ENCODE data around the gene ECSCR.
"Not testable (repeated sequence)": the region's sequence is repeated elsewhere in the genome, so short reads cannot be mapped to it uniquely, and the experiment has no call there.

The ECSCR gene

DNA sequence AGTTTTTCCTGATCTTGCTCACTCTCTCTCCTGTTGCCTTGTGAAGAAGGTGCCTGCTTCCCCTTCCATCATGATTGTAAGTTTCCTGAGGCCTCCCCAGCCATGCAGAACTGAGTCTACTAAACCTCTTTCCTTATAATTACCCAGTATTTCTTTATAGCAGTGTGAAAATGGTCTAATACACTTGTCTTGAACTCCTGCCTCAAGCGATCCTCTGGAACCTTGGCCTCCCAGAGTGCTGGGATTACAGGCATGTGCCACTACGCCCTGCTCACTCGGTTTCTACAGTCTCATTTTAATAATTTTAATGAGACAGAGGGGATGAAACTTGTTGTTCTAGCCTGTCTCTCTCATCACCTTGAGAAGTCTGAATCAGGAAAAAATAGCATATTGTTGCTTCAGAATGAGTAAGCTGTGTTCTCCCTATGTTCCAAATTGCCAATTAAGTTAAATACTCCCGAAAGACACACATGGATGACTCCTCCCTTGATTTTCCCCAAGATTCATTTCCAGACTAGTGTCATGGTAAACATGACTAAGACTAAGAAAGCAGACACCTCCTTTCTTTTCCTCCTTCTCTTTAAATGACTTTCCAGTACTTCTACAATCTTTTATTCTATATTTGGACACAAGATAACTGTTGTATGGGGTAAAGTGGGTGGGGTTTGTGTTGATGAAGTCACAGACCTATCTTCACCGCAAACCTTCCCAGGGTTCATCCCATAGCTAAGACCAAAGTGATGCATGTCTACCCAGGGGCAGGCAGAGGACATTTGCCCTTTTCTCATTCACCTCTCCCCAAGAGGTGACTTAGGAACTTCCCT lies 15.4 kb downstream of the ECSCR start:
- DNase-seq (ENCODE audit: low read depth), result peak; percentile 64

DNA sequence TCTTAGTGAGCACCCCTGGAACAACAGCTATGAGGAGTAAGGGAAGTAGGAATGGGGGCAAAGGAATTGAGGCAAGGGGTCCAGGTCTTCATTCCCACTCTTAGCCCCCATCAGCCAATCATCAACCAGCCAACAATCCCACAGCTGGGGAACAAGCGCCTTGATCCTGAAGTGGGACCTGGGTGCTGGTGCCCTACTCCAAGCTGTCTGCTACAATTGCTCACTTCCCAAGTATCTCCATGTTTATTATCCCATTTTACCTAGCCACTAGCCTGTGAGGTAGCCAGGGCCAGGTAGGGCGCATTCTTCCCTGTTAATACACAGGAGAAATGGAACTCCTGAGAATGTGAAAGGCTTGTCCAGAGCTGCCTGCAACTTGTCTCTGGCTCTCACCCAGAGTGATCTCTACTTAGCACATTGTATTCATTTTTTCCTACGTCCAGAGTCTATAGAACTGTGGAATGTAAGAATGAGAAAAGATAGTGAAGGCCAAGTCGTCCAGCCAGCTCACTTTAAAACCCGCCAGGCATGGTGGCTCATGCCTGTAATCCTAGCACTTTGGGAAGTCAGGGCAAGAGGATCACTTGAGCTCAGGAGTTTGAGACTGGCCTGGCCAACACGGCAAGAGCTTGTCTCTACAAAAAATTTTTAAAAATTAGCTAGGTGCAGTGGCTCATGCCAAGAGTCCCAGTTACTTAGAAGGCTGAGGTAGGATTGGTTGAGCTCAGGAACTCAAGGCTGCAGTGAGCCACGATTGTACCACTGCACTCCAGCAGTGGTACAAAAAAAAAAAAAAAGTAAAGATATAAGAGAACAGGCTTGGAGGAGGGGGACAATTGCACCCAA lies 17.0 kb downstream of the ECSCR start:
- DNase-seq (ENCODE audit: low read depth), result peak; percentile 89

DNA sequence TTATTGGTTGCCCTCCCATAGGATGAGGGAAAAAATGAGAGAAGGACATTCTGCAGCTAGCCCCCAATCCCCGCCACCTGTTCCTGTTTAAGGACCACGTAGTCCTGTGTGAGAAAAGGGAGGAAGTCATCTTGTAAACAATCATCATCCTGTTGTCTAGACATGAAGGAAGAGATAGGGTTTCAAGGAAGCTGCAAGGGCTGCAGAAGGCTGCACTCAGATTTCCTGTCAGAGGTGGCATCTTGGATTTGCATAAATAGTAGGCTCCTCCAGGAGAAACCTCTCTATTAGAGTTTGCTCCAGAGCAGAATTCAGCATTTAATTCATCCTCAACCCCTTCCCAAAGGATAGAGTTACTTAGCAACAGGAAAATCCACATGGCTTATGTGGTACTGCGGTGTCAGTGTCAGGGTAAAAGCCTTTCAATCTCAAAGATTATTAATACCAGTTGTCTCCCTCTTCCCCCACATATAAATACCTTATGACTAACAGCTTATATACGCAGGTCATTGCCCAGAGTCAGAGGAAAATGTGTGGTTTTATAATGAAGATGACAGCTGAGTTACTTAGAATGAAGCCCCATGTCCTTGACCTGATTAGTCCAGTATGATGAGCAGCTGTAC lies 18.6 kb downstream of the ECSCR start:
- DNase-seq (ENCODE audit: low read depth), result peak; percentile 94

DNA sequence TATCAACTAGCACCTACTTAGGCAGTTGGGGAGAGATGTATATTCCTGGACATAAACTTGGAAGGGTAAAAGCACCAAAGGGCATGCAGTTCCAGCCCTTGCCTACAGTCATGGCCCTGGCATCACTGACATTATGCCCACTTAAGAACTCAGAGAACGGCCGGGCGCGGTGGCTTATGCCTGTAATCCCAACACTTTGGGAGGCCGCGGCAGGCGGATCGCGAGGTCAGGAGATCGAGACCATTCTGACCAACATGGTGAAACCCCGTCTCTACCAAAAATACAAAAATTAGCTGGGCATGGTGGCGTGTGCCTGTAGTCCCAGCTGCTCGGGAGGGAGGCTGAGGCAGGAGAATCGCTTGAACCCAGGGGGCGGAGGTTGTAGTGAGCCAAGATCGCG lies 22.1 kb downstream of the ECSCR start:
- DNase-seq (ENCODE audit: low read depth), result not testable (repeated sequence)

DNA sequence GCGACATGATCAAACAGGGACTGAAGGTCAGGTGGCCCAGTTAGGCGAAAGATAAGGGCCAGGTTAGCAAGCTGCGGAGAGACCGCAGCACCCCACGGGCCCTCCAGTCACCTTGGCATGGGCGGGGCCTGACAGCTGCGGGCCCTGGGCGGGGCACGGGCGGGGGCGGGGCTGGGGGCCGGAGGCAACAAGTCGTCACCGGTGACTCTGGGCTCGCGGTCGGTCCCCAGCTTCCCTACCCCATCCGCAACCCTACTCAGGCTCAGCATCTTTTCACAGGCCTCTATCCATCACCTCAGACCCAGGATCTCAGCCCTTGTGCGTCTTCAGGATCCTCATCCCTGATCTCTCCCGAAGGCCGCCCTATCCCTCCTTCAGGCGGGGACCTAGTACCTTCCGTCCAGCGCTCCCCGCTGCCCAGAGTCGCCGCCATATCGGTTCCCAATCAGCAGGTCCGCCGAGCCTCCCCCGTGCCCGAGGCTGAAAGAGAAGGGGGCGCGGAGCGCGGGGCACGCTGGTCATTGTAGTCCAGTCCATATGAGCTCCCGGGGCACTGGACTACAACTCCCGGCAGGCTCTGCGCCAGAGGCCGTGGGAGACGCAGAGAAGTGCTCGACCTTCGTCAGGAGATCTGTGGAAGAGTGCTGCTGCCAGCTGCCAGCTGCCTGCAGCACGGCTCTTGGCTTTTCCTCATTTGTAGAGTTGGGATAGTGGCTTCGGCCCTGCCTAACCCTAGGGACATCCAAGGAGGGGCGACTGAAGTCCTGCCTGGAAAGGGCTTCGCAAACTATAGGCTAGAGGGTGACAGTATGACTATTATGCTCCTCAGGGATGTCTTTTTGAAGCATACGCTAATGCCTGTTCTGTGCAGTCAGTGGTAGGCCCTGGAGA lies 23.3 kb downstream of the ECSCR start, which contains the start of gene DNAJC18:
DNAJC18 (minus strand) TSS at position 513 of the 891 bp plus-strand sequence; CDS start at position 433, 80 bp downstream.
- DNase-seq (ENCODE audit: low read depth), result peak; percentile 91

DNA sequence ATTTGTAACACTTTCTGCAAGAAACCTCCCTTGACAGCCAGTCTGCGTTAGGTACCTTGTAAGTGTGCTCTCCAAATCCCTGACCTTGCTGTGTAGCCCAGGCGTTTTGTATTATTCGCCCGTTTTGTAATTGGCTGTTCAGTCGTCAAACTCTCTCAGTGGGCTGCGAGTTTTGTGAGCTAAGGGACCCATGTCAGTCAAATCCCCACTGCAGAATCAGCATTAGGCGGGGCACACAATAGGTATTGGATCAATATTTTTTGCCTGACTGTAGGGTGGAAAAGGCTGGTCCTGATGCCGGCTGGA lies 23.9 kb downstream of the ECSCR start:
- DNase-seq (ENCODE audit: low read depth), result no peak

DNA sequence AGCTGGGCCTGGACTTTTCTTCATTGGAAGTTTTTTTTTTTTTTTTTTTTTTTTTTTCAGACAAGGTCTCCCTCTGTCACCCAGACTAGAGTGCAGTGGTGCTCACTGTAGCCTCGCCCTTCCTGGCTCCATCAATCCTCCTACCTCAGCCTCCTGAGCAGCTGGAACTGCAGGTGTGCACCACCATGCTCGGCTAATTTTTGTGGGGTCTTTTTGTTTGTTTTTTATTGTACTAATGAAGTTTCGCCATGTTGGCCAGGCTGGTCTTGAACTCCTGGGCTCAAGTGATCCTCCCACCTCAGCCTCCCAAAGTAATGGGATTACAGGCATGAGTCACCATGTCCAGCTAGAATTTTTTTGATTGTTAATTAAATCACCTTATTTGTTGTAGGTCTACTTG lies 26.9 kb downstream of the ECSCR start:
- DNase-seq (ENCODE audit: low read depth), result no peak

DNA sequence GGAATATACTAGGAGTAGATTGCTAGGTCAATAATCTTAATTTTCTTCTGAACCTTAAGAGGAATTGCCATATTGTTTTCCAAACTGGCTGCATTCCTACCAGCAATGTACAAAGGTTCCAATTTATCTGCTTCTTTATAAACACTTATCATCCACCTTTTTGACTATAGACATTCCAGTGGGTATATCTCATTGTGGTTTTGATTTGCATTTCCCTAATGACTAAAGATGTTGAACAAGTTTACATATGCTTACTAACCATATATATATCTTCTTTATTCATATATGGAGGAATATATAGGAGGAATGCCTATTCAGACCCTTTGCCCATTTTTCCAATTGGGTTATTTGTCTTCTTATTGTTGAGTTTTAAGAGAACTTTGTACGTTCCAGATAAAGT lies 30.8 kb downstream of the ECSCR start:
- DNase-seq (ENCODE audit: low read depth), result no peak

DNA sequence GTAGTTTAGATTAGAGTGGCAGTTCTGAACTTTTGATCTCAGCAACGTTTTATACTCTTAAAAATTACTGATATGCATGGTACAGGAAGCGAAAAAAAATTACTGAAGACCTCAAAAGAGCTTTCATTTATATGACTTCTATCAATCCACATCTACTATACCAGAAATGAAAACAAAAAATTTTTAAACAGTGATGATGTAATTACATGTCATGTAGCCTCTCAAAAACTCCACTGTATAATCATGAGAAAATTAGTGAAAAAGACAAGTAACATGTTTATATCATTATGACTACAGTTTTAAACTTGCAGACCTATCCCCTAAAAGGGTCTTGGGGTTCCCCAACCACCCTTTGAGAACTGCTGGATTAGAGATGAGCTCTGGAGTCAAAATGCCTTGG lies 32.5 kb downstream of the ECSCR start:
- DNase-seq (ENCODE audit: low read depth), result no peak

DNA sequence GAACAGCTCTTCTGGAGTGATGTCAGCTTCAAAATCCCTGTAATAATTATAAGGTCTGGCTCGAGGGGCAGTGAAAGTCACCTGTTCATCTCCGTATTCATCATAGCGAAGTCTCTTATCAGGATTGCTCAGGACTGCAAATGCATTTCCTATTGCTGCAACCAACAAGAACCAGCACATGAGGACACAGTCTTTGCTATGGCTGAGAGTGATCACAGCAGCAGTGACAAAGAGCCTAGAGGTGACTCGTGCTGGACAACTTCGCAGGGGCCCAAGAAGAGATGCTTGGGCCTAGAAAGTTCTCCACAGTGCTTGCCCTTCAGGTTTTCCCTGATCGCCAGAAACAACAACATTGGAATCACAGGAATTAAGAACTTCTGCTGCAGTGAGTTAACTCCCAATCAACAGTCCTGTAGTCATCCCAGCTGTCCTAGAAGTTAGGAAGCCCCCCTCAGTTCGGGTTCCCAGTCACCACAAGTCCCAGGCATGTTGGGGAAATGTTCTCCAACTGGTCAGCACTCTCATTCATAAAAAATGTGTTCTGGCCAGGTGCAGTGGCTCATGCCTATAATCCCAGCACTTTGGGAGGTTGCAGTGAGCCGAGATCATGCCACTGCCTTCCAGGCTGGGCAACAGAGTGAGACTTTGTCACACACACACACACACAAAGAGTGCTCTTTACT lies 36.2 kb downstream of the ECSCR start:
- DNase-seq (ENCODE audit: low read depth), result peak; percentile 97

DNA sequence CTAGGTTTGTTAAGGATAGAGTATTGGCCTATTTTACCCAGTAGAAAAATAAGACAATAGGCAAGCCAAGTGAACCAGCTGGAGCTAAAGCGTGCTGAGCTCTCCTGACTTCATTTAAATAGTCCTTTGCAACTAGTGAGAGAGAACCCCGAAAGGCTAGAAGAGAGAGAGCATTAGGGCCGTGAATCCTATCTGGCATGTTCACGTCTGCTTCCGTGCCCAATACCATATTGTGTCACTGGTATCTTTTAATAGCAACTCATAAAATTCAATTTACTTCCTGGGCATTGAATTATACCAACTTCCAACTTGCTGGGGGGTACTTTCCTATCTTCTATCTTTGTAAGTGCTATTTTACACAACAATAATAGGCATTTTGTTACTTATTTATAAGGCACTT lies 37.0 kb downstream of the ECSCR start:
- no peak for DNase-seq (ENCODE audit: low read depth)

DNA sequence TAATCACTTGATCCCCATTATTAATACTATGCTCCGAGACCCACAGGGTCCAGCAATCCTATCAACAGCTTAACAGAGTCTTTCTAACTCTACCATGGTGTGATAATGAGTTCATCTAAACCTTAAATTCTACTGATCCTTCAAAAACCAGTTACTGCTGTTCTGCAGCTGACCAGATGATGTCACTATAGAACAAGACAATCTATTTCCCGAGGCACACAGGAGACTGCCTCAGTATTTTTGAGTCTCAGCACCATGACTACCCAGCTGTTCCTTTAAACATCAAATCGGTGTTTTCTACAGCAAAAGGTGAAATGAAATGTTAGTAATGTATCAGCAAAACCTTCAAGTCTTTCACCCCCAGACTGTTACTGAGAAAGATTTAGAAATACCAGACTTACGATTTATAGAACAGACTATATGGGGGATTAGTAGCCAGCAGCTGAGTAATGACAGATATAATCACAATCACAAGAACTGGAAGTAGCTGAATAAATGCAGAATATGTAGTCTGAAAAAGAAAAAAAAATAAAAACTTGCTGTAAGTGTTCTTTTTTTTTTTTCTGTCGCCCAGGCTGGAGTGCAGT lies 40.1 kb downstream of the ECSCR start:
- DNase-seq (ENCODE audit: low read depth), result peak; percentile 78

DNA sequence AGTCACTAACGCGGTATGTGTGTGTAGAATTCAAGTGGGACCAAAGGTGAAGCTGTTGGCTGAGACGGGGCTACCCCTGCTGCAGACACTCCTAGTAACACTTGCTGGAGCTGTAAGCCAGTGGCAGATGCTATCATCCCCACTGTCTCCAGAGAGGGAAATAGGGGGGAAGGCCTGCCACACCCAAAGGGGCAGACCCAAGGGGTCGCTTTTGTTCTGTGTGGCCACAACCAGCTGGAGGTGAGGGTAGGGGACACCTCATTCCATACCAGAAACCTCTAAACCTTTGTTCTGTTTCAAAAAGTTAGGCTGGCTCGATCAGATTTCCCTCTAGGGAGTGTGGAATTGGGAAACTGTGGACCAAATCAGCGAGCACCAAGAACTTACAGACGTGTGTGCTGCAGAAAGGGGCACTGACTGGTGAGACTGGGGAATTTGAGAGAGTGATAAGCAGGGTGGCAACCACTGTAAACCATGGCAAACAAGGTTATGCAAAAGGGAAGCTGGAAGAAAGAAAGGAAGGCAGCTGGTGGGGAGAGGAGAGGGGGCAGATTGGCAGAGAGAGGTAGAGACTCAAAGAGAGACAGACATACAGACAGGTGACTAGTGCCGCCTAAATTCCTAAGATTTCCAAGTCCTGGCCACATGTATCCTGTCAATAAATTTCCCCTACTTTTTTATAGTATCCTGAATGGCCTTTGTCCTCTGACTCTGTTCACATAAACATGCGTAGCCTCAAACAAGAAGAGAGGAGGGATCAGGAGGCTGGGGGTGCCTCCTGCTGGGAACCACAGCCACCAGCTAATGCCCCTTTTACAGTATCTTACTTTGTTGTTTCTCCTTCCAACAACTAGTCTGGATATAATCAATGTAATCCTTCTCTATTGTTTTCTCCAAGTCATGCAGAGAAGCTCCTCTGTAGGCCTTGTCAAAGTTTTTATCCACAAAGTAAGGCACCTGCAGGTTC lies 43.0 kb downstream of the ECSCR start:
- DNase-seq (ENCODE audit: low read depth), result no peak

DNA sequence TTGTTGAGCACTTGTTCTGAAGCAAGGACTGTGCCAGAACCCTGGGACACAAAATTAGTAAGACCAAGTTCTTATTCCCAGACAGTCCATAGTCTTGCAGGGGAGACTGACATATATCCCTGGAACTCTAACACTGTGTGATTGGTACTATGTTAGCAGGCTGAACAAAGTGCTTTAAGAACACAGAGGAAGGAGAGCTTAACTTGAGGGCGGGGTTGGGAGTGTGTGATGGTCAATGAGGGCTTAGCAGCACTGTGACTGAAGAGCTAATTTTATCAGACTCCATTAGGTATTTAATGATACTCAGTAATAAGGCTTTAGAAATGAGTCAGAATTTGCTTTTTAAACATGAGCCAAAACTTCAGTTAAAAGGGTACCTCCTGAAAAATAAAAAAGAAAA lies 43.8 kb downstream of the ECSCR start:
- no peak for DNase-seq (ENCODE audit: low read depth)

DNA sequence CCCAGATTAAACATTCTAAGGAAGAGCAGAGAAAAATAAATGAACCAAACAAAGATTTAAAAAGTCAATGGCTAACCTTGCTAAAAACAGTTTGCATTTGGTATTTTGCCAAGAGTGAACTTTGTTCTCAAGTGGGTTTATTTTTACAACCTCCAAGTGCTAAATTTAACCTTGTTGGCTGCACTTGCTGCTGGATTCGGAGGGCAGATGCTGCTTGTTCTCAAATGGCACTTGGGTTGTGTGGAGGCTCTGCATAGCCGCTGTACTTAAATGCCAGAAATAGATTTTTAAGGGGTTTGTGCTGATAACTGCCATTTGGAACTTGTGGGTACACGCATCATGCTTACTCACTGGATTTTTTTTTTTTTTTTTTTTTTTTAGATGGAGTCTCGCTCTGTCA lies 45.3 kb downstream of the ECSCR start:
- DNase-seq (ENCODE audit: low read depth), result peak; percentile 63

DNA sequence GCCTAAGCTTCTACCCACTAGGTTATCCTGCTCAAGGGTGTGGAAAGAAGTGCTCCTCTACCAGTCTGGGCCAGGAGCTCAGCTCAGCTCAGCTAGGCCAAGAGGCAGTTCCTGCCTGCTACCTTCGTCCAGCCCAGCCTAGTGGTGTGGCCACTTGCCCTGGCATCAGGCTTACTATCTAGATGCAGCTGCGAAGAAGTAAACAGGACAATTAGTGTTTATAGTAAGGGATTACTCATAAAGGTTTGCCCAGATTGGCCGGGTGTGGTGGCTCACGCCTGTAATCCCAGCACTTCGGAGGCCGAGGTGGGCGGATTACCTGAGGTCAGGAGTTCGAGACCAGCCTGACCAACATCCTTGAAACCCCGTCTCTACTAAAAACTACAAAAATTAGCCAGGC lies 45.9 kb downstream of the ECSCR start:
- no peak for DNase-seq (ENCODE audit: low read depth)

DNA sequence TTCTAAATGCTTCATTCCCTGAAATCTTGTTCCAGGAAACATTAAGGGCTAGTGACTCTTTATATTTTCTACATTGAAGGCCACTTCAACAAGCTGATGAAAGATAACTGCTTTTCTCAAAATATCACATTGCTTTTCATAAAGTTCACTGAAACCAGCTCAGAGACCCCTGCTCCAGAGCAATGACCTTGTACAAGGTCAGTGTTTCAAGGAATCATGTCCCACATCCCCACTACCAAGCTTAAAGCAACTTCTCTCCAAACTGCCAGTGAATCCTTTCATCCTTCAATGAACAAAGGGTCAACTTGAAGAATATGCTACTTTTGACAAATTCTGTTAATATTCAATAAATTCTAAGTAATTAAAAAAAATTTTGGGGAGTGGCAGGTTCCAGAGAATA lies 46.7 kb downstream of the ECSCR start:
- DNase-seq (ENCODE audit: low read depth), result no peak

DNA sequence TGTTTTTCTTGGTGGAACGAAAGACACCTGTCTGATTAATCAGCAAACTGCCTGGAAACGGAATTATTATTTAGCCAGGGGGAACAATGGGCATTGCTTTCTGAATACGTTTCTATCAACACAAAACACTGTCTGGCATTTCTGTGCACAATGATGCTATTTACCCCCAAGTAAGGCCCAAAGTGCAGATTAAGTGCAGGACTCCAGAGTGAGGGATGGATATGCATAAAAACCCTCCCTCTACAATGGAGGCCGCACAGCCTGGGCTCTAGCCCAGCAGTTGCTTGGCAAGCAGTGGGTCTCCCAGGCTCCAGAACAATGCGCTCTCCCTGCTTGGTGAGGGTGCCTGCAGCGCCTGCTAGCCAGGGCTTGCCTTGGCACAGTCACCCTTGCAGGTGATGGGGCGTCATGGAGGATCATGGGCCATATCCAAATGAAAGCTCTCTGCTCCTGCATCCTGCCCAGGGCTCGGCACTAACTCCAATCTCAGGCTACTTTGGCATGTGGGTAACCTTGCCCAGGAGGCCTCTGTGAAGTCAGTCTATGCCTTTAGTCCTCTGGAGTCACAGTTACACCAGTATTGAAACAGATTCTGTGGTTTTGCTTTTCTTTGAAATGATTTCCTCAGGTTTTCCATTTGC lies 47.2 kb downstream of the ECSCR start:
- no peak for DNase-seq (ENCODE audit: low read depth)

DNA sequence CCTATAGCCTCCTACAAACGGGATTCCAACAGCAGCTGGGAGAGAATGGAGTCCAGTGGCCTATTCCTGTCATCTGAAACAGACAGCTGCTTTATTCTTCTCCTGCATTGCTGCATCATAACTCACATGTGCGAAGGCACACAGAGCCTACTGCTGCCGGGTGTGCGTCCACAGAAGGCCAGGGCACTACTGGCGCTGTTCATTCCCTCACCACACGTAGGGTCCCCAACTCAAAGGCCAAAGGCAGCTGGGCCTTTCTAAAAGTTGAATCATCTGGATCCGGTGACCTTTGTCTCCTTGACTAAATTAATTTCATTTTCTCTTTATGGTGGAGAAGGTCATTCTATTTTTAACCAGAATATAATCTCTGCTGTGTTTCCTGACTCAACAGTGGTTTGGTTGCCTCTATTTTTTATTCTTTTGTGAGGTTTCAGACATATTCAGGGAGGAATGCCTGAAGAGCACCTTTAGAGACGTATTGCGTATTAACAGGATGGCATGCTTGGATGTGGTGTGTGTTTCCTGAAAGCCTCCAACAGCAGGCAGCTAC lies 47.9 kb downstream of the ECSCR start:
- no peak for DNase-seq (ENCODE audit: low read depth)
